Psoas muscle (tissue), 8 donors: Measurements from ENCODE around the gene PACS2. TPM values are rescaled to one million over a fixed set of nuclear protein-coding genes. Genes with fewer than 3 reads are reported as not detected.

Experiments used
- ATAC-seq, 4 donors: fragments of 200-7000 bp; cut with Tn5 transposase; one replicate each; pipeline ENCODE4 v1.9.1; 2020; ENCODE audit warnings: moderate library complexity in 3 of 4, mild to moderate bottlenecking in 2 of 4
- DNase-seq, 2 donors: peaks; one replicate each; pipeline ENCODE4 v3.0.0-alpha.2; 2020
- H3K27ac ChIP-seq: fragments of 200-600 bp; one replicate; pipeline ENCODE4 v1.8.0; 2022
- H3K27me3 ChIP-seq, 3 donors: fragments of 200-600 bp in 1 of 3; one replicate each; pipeline versions ENCODE4 v1.6.1 to v1.8.0; 2013 to 2022; ENCODE audit warnings: low read length in 2 of 3, mild to moderate bottlenecking in 2 of 3, moderate library complexity in 1 of 3; ENCODE audit not compliant: insufficient read depth in 3 of 3
- H3K36me3 ChIP-seq, 2 donors: fragments of 200-600 bp in 1 of 2; one replicate each; pipeline versions ENCODE4 v1.6.1 to v1.8.0; 2013 to 2022; ENCODE audit warnings: low read depth in 1 of 2, mild to moderate bottlenecking in 1 of 2, moderate library complexity in 1 of 2; ENCODE audit not compliant: insufficient read depth in 1 of 2
- H3K4me1 ChIP-seq: fragments of 200-600 bp; one replicate; pipeline ENCODE4 v1.8.0; 2022
- H3K4me3 ChIP-seq: fragments of 200-600 bp; one replicate; pipeline ENCODE4 v1.8.0; 2022; ENCODE audit warnings: mild to moderate bottlenecking
- H3K9me3 ChIP-seq: fragments of 200-600 bp; one replicate; pipeline ENCODE4 v1.8.0; 2022
- WGBS, 3 donors: extraction: QIAGEN DNeasy Blood & Tissue Kit; methylation state at CpG; one replicate each; pipeline versions ENCODE4 v1.1.6 to v1.1.7; 2013; 5-methylcytosine and 5-hydroxymethylcytosine counted together
- intact Hi-C, 2 donors: fragments of 100-400 bp; cut with DNase I; formaldehyde crosslinking; loops; one replicate each; pipeline versions ENCODE4 v1.11.0 to v1.14.2; 2022
- polyA plus RNA-seq, 3 donors: library from polyadenylated mRNA; stranded (reverse); fragments of 200-250 nt; gene quantifications; one replicate each; pipeline ENCODE4 v1.2.3, GENCODE V29; 2013
- total RNA-seq, 4 donors: library from RNA; stranded (reverse); fragmentation: NEBNext Ultra II Directional in 2 of 4; extraction: Animal tissue kit (Norgen Biotek cat#: 25700) in 2 of 4; gene quantifications; one replicate each; pipeline versions ENCODE4 v1.2.1 to v1.2.4, GENCODE V29; 2021 to 2023
- TF ChIP-seq, protein P1 (sequence below): fragments of 200-600 bp; IDR thresholded peaks from one replicate; pipeline ENCODE4 v1.8.0; 2022; ENCODE audit warnings: antibody characterized with exemption
- donor health status: healthy with polysubstance abuse.
- donor health status: DM: no; HTN: no; CAD: no; lungs with moderate emphysema.
- donor health status: Bipolar disorder and iron deficiency.
- donor health status: healthy.
- donor health status: DM: yes; HTN: yes; CAD: no.
- donor health status: DM: no; HTN: no; CAD: no.
- donor health status: DM: no; HTN: no; CAD: no.
- donor health status: DM: yes; HTN: yes; CAD: no.

Gene PACS2
- total and polyA plus RNA-seq, 7 donors: 57.1 to 83.1 (median 72.8) TPM

DNA sequence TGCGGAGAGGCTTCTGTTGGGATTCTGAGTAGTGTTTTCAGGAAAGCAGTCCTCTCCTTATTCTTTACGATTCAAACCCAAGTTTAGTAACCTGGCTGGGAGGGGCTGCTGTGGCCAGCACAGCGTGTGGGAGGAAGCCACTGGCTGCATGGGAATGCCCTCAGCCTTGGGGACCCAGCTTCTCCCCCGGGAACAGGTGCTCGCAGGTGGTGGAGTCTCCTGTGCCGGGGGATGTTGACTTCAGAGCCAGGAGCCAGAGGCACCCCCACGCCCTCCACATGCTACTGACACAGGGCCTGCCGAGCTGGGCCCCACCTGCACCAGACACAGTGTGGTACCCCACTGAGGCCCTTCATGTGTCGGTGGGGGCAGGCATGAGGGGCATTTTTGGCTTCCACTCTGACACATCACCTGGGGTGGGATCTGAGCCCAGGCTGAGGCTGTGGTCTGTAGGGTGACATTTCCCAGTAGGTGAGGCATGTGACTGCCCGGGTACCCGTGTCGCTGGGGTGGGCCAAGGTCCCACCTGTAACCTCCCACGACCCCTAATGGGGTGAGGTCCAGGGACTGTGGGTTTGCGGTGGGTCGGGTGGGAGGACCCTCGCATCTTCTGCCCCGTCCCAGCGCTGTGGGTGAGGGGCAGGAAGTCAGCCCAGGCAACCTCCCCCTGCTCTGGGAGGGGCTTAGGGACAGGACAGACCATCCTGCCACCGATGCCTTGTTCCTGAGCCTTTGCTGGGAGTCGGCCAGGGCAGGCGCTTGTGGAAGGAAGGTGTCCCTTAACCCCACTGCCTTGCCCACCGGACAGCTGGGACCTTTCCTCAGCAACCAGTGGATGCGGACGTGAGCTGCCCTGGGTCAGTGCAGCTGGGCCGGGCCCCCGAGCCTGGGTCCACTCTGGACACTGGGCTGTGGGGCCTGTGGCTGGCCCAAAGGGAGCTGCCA, 131.6 kb downstream of the PACS2 start:
- no peaks in the 10 kb centered on the region for H3K27me3 ChIP-seq
- intact Hi-C loops: loop anchor here (5.0 to 10.0 kb wide), 3 partner anchors 41 to 79 kb away; partner anchors contain the start of genes CRIP1 (in 1 of the 2) and TMEM121 (in 1 of the 2)
- peaks cover 0 to 19% of the 10 kb centered on the region in 2 donors for H3K36me3 ChIP-seq
- H3K4me3 ChIP-seq: no peak overlapping the region
- H3K27ac ChIP-seq: no peak overlapping the region
- H3K4me1 ChIP-seq: peaks cover 6% of the 10 kb centered on the region
- DNase-seq (no peak), ATAC-seq (no peak)
- H3K9me3 ChIP-seq: no peaks in the 10 kb centered on the region
- TF ChIP-seq, protein P1, sequence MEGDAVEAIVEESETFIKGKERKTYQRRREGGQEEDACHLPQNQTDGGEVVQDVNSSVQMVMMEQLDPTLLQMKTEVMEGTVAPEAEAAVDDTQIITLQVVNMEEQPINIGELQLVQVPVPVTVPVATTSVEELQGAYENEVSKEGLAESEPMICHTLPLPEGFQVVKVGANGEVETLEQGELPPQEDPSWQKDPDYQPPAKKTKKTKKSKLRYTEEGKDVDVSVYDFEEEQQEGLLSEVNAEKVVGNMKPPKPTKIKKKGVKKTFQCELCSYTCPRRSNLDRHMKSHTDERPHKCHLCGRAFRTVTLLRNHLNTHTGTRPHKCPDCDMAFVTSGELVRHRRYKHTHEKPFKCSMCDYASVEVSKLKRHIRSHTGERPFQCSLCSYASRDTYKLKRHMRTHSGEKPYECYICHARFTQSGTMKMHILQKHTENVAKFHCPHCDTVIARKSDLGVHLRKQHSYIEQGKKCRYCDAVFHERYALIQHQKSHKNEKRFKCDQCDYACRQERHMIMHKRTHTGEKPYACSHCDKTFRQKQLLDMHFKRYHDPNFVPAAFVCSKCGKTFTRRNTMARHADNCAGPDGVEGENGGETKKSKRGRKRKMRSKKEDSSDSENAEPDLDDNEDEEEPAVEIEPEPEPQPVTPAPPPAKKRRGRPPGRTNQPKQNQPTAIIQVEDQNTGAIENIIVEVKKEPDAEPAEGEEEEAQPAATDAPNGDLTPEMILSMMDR: no peak
- 86 to 90% (median 89%) methylated on average over 26 of the region's 26 CpGs for WGBS, 3 donors

DNA sequence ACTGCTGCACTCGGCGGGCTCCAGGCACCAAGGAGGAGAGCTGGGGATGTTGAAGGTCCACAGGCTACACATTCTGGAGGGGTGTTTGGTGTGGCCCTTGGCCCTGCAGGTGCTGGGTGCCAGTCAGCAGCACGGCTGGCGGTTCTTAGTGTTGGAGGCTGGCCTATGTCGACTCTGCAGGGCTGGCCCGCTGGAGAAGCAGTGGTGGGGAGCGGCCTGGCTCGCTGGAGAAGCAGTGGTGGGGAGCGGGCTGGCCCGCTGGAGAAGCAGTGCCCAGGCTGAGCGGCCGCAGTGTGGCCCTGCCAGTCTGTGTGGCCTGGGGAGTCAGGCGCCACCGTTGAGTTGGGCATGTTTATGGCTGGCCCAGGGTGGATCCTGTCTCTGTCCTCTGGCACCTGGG, 132.4 kb downstream of the PACS2 start:
- Histone ChIP-seq H3K27ac (no peak overlapping the region), H3K36me3 (peaks cover 0 to 24% of the 10 kb centered on the region in 2 donors), H3K4me1 (peaks cover 6% of the 10 kb centered on the region), H3K4me3 (no peak overlapping the region), H3K9me3 (no peaks in the 10 kb centered on the region), H3K27me3 (no peaks in the 10 kb centered on the region)
- ATAC-seq (no peak), DNase-seq (no peak)
- WGBS, 3 donors: 68 to 82% (median 77%) methylated on average over 14 of the region's 14 CpGs
- intact Hi-C loops: loop anchor here (5.0 to 10.0 kb wide), 3 partner anchors 40 to 78 kb away; partner anchors contain the start of genes CRIP1 (in 1 of the 2) and TMEM121 (in 1 of the 2)
- TF ChIP-seq, protein P1: no peak

Other genes starting within 250 kb of the PACS2 start
- gene GPR132, start 249.3 kb upstream of the PACS2 start, total RNA-seq: under 1 TPM; 0.34 to 0.60 (median 0.41) TPM
- under 1 TPM; 0.08 to 0.14 (median 0.13) TPM for gene GPR132, start 249.3 kb upstream of the PACS2 start, polyA plus RNA-seq
- 10 to 100 TPM; 18.4 to 34.0 (median 28.2) TPM for gene JAG2, start 146.0 kb upstream of the PACS2 start, total RNA-seq
- 10 to 100 TPM; 10.6 to 25.9 (median 10.6) TPM for gene JAG2, start 146.0 kb upstream of the PACS2 start, polyA plus RNA-seq
- gene NUDT14, start 133.4 kb upstream of the PACS2 start, total RNA-seq: 10 to 100 TPM; 23.3 to 44.5 (median 24.6) TPM
- gene NUDT14, start 133.4 kb upstream of the PACS2 start, polyA plus RNA-seq: 10 to 100 TPM; 14.7 to 45.4 (median 22.3) TPM
- gene BTBD6, start 66.2 kb upstream of the PACS2 start, total RNA-seq: 10 to 100 TPM; 56.9 to 75.3 (median 69.1) TPM
- gene BTBD6, start 66.2 kb upstream of the PACS2 start, polyA plus RNA-seq: 10 to 100 TPM; 48.3 to 79.7 (median 72.2) TPM
- 10 to 100 TPM; 17.1 to 26.2 (median 20.9) TPM for gene BRF1, start 13.7 kb upstream of the PACS2 start, total RNA-seq
- gene BRF1, start 13.7 kb upstream of the PACS2 start, polyA plus RNA-seq: 10 to 100 TPM; 12.9 to 15.3 (median 13.4) TPM
- under 1 TPM in 3 of 4 donors, not detected in 1; 0.34 to 0.75 (median 0.39) TPM for gene TEX22, start 83.8 kb downstream of the PACS2 start, total RNA-seq
- under 1 TPM in 2 of 3 donors, not detected in 1; 0.10 to 0.13 TPM for gene TEX22, start 83.8 kb downstream of the PACS2 start, polyA plus RNA-seq
- 10 to 100 TPM; 41.1 to 48.6 (median 45.1) TPM for gene MTA1, start 105.1 kb downstream of the PACS2 start, total RNA-seq
- 10 to 100 TPM; 22.6 to 32.8 (median 25.5) TPM for gene MTA1, start 105.1 kb downstream of the PACS2 start, polyA plus RNA-seq
- 10 to 100 TPM; 23.1 to 46.5 (median 30.2) TPM for gene CRIP2, start 160.1 kb downstream of the PACS2 start, total RNA-seq
- gene CRIP2, start 160.1 kb downstream of the PACS2 start, polyA plus RNA-seq: 10 to 100 TPM; 28.5 to 71.8 (median 47.3) TPM
- 10 to 100 TPM; 11.5 to 24.9 (median 14.2) TPM for gene CRIP1, start 172.1 kb downstream of the PACS2 start, total RNA-seq
- 10 to 100 TPM; 17.5 to 27.2 (median 20.6) TPM for gene CRIP1, start 172.1 kb downstream of the PACS2 start, polyA plus RNA-seq
- 1 to 10 TPM in 3 of 4 donors, under 1 TPM in 1; 0.95 to 2.0 (median 1.2) TPM for gene TEDC1, start 176.5 kb downstream of the PACS2 start, total RNA-seq
- 1 to 10 TPM; 1.9 to 5.2 (median 2.3) TPM for gene TEDC1, start 176.5 kb downstream of the PACS2 start, polyA plus RNA-seq
- gene TMEM121, start 211.8 kb downstream of the PACS2 start, total RNA-seq: under 1 TPM; 0.23 to 0.60 (median 0.39) TPM
- under 1 TPM; 0.08 to 0.60 (median 0.17) TPM for gene TMEM121, start 211.8 kb downstream of the PACS2 start, polyA plus RNA-seq